ENCODE results near the gene XRCC3.

The XRCC3 gene

DNA sequence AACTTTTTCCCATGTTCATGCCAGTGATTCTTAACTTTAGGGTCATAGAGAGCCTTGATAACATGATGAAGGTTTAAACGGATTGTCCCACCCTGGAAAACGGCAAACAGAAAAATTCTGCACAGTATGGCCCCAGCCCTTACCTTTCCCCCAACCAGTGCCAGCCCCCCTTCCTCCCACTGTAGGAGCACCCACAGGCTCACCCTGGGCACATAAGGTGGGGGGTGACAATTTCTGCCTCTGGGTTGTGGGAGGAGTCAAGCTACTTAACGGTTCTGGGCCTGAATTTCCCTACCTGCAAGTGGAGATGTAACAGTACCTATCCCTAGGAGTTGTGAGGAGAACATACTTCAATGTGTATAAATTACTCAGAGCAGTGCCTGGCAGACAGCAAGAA lies 18.0 kb downstream of the XRCC3 start:
- Mint-ChIP-seq H3K4me3 (no peak overlapping the region), H3K27me3 (ENCODE audit: low read depth, poor library complexity) (peaks cover 3% of the 10 kb centered on the region), H3K27ac (peak overlapping the region; percentile 51), H3K36me3 (ENCODE audit: low read depth) (peaks cover 4% of the 10 kb centered on the region), H3K4me1 (peaks cover 35% of the 10 kb centered on the region), H3K9me3 (no peaks in the 10 kb centered on the region)
- TF ChIP-seq, protein P1, sequence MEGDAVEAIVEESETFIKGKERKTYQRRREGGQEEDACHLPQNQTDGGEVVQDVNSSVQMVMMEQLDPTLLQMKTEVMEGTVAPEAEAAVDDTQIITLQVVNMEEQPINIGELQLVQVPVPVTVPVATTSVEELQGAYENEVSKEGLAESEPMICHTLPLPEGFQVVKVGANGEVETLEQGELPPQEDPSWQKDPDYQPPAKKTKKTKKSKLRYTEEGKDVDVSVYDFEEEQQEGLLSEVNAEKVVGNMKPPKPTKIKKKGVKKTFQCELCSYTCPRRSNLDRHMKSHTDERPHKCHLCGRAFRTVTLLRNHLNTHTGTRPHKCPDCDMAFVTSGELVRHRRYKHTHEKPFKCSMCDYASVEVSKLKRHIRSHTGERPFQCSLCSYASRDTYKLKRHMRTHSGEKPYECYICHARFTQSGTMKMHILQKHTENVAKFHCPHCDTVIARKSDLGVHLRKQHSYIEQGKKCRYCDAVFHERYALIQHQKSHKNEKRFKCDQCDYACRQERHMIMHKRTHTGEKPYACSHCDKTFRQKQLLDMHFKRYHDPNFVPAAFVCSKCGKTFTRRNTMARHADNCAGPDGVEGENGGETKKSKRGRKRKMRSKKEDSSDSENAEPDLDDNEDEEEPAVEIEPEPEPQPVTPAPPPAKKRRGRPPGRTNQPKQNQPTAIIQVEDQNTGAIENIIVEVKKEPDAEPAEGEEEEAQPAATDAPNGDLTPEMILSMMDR (IDR thresholded peaks at IDR 0.05): no peak
- DNase-seq: no peak

DNA sequence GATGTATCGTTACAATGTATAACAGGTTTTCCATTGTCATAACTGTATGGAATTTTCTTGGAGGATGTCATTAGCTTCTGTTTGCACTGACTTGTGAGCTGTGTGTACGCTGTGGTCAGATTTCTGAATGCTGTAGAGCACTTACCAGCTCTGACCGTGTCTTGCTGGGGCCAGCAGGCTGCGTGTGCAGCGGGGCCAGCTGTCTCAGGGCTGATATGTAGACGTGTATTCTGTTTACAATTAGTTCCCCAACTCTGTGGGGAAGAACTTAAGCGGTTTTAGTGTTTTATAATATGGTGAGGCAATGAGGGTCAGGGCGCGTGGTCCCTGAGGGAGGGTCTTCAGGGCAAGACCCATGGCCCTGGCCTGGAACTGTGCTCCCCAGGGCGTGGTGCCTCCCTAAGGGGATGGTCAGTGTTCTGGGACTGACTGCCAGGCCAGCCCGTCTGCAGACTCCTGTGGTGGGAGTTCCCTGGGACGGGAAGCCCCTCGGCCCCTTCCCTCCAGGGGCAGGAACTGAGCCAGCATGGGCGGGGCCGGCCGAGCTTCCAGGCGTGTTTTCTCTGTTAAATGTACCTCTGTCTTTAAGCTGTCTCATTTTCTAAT lies 18.7 kb downstream of the XRCC3 start:
- Mint-ChIP-seq H3K27me3 (ENCODE audit: low read depth, poor library complexity) (peaks cover 3% of the 10 kb centered on the region), H3K27ac (peak overlapping the region; percentile 97), H3K9me3 (no peaks in the 10 kb centered on the region), H3K4me1 (peaks cover 29% of the 10 kb centered on the region), H3K4me3 (no peak overlapping the region), H3K36me3 (ENCODE audit: low read depth) (peaks cover 4% of the 10 kb centered on the region)
- peak; percentile 29 for DNase-seq
- TF ChIP-seq, protein P1 (IDR thresholded peaks at IDR 0.05): no peak

DNA sequence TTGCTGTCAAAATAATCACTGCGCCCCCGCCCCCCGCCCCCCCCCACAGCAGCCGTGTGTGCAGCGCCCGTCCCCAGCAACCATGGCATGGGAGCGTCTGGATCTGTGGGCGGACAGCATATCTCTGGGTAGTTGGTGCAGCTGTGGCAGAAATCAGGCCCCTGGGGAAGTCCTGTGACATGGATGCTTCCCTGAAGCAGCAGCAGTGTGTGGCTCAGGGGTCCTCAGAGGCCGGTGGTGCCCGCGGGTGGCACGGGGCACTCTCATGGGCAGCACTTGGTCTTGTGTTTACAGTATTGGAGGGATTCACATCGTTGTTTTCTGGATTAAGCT lies 19.2 kb downstream of the XRCC3 start:
- DNase-seq: no peak
- Mint-ChIP-seq H3K9me3 (no peaks in the 10 kb centered on the region), H3K27ac (peak overlapping the region; percentile 97), H3K4me3 (peak overlapping the region; percentile 37), H3K4me1 (peaks cover 29% of the 10 kb centered on the region), H3K36me3 (ENCODE audit: low read depth) (peaks cover 4% of the 10 kb centered on the region), H3K27me3 (ENCODE audit: low read depth, poor library complexity) (peaks cover 3% of the 10 kb centered on the region)
- TF ChIP-seq, protein P1 (IDR thresholded peaks at IDR 0.05): no peak

DNA sequence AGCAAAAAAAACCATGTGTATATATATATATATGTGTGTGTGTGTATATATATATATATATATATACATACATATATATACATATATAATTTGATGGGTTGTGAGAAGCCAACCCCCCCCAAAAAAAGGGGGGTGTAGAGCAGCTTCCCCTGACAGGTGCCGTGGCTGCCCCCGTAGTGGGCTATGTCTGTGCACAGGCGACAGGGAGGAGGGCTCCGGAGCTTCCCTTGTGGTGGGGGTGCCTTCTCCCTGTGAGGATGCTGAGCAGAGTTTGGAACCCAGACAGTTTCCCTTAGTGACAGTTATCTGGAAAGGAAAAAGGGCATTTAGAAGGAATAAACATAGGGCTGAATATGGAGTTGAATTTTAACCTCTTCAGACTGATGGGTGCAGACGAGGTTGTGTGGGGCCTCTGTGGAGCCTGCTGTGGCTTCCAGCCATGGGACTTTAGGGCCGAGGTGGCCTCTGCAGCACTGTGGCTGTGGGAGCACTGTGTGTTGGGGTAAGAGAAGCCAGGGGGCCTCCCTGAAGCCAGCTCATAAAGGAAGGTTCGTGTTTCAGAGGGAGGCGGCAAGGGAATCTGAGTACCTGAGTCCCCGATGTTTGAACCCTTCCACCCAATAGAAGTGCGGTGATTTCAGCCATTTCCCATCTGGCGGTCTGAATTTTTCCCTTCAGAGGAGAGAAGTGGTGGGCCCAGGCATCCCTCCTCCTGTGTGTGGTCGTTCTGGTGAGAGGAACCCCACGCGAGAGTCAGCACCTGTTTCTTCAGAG lies 19.8 kb downstream of the XRCC3 start:
- H3K27ac Mint-ChIP-seq: peak overlapping the region; percentile 97
- H3K9me3 Mint-ChIP-seq: no peaks in the 10 kb centered on the region
- no peak for DNase-seq
- H3K4me3 Mint-ChIP-seq: peak overlapping the region; percentile 47
- TF ChIP-seq, protein P1 (IDR thresholded peaks at IDR 0.05): no peak
- peaks cover 3% of the 10 kb centered on the region for H3K27me3 Mint-ChIP-seq (ENCODE audit: low read depth, poor library complexity)
- H3K36me3 Mint-ChIP-seq (ENCODE audit: low read depth): peaks cover 4% of the 10 kb centered on the region
- peaks cover 29% of the 10 kb centered on the region for H3K4me1 Mint-ChIP-seq

DNA sequence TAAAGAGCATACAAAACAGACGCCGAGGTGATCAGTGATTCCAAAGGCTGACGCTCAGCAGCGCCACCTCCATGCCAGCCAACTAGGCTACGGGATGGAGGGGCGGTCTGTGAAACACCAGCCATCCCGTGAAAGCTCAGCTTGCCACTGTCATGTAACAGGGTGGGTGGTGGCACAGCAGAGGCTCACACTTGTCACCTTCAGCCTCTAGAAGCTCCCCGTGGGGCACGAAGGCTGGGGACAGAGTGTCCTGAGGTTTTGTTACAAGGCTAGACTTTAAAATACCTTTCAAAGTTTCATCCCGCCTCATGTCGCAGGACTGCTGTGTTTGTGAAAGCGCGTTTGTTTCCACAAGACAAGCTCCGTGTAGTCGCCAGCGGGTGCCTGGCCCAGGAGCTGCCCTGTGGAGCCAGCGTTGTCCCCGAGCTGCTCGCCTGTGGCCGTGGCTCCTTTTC lies 20.7 kb downstream of the XRCC3 start:
- Mint-ChIP-seq H3K4me3 (no peak overlapping the region), H3K36me3 (ENCODE audit: low read depth) (peaks cover 6% of the 10 kb centered on the region), H3K27ac (peak overlapping the region; percentile 81), H3K9me3 (no peaks in the 10 kb centered on the region), H3K27me3 (ENCODE audit: low read depth, poor library complexity) (peaks cover 3% of the 10 kb centered on the region), H3K4me1 (peaks cover 29% of the 10 kb centered on the region)
- TF ChIP-seq, protein P1 (IDR thresholded peaks at IDR 0.05): no peak
- no peak for DNase-seq

Data from nephron progenitor cell (in vitro differentiated cells).